Osteocyte (in vitro differentiated cells): Measurements from ENCODE around the gene ACOX2. TPM values are rescaled to one million over a fixed set of nuclear protein-coding genes. Genes with fewer than 3 reads are reported as not detected.
"Not testable (repeated sequence)": the region's sequence is repeated elsewhere in the genome, so short reads cannot be mapped to it uniquely, and the experiment has no call there.

Source experiments
- DNase-seq: peaks from one replicate; pipeline ENCODE4 v3.0.0; 2021; ENCODE audit warnings: mixed read lengths; ENCODE audit not compliant: unreplicated experiment; ENCODE audit errors: extremely low spot score
- H3K27ac Mint-ChIP-seq: one replicate; pipeline ENCODE4 v1.8.0; 2021; ENCODE audit warnings: mild to moderate bottlenecking, mixed read lengths; ENCODE audit not compliant: unreplicated experiment
- H3K27me3 Mint-ChIP-seq: one replicate; pipeline ENCODE4 v1.8.0; 2021; ENCODE audit warnings: mixed read lengths; ENCODE audit not compliant: unreplicated experiment
- H3K36me3 Mint-ChIP-seq: one replicate; pipeline ENCODE4 v1.8.0; 2021; ENCODE audit warnings: mixed read lengths; ENCODE audit not compliant: unreplicated experiment
- H3K4me1 Mint-ChIP-seq: one replicate; pipeline ENCODE4 v1.8.0; 2021; ENCODE audit warnings: mixed read lengths; ENCODE audit not compliant: unreplicated experiment
- H3K4me3 Mint-ChIP-seq: one replicate; pipeline ENCODE4 v1.8.0; 2021; ENCODE audit warnings: mild to moderate bottlenecking, moderate library complexity, mixed read lengths; ENCODE audit not compliant: unreplicated experiment
- H3K9me3 Mint-ChIP-seq: one replicate; pipeline ENCODE4 v1.8.0; 2021; ENCODE audit warnings: mixed read lengths; ENCODE audit not compliant: unreplicated experiment
- CTCF ChIP-seq: fragments of 200-600 bp; sonication (generic); IDR thresholded peaks from 2 replicates; pipeline ENCODE4 v1.5.0; 2021; ENCODE audit warnings: antibody characterized with exemption, mild to moderate bottlenecking, moderate library complexity
- total RNA-seq: library from RNA; stranded (reverse); gene quantifications from 2 replicates; pipeline ENCODE4 v1.2.1, GENCODE V29; 2021

ACOX2 gene
- total RNA-seq, 1 donor from 2014 or later = 0.51 TPM

DNA sequence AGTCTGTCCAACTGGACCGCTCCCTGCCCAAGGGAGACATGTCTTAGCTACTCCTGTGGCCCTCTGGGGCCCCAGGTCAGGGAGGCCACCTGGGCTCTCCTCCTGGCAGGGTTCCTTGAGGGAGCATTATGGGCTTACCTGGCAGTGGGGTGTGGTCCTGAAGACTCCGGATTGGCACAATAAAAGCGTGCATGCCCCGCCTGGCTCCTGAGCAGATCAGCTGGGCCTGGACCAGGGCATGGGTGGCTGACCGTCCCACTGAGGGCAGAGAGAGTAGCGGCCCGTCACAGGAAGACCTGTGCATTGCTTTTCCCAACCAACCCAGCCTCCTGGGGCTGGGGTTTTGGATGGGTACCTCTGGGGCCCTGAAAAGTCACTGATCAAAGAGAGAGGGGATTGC is 5.4 kb downstream of the ACOX2 start:
- no peak overlapping the region for H3K27ac Mint-ChIP-seq
- H3K4me1 Mint-ChIP-seq = peaks cover 25% of the 10 kb centered on the region
- TF ChIP-seq CTCF = no peak
- peak; percentile 81 for DNase-seq
- H3K4me3 Mint-ChIP-seq = no peak overlapping the region
- no peaks in the 10 kb centered on the region for H3K9me3 Mint-ChIP-seq
- no peaks in the 10 kb centered on the region for H3K36me3 Mint-ChIP-seq
- H3K27me3 Mint-ChIP-seq = no peaks in the 10 kb centered on the region

DNA sequence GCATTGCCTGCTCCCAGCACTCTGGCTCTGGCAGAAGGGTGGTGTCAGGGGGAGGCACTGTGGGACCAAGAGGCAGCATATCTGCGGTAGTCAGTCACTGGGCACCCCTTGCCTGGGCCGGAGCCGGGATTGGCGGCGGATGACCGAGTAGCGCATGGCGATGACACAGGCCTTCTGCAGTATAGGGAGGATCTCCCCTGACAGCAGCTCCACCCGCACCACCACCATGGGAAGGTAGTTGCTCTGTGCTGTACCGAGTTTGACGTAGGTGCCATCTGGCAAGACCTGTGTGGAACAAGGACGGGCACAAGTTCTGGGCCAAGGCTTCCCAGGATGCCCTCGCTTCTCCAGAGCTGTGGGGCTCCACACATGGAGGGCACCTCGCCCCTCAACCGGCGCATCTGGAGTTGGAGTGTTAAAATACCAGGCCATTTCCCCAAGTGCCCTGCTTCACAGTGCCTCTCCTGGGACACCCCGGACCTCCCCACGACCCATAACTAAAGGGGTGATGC is 6.6 kb downstream of the ACOX2 start:
- peaks cover 30% of the 10 kb centered on the region for H3K4me1 Mint-ChIP-seq
- peak; percentile 82 for DNase-seq
- no peak overlapping the region for H3K4me3 Mint-ChIP-seq
- no peak overlapping the region for H3K27ac Mint-ChIP-seq
- no peaks in the 10 kb centered on the region for H3K36me3 Mint-ChIP-seq
- H3K9me3 Mint-ChIP-seq = no peaks in the 10 kb centered on the region
- H3K27me3 Mint-ChIP-seq = no peaks in the 10 kb centered on the region
- no peak for TF ChIP-seq CTCF

DNA sequence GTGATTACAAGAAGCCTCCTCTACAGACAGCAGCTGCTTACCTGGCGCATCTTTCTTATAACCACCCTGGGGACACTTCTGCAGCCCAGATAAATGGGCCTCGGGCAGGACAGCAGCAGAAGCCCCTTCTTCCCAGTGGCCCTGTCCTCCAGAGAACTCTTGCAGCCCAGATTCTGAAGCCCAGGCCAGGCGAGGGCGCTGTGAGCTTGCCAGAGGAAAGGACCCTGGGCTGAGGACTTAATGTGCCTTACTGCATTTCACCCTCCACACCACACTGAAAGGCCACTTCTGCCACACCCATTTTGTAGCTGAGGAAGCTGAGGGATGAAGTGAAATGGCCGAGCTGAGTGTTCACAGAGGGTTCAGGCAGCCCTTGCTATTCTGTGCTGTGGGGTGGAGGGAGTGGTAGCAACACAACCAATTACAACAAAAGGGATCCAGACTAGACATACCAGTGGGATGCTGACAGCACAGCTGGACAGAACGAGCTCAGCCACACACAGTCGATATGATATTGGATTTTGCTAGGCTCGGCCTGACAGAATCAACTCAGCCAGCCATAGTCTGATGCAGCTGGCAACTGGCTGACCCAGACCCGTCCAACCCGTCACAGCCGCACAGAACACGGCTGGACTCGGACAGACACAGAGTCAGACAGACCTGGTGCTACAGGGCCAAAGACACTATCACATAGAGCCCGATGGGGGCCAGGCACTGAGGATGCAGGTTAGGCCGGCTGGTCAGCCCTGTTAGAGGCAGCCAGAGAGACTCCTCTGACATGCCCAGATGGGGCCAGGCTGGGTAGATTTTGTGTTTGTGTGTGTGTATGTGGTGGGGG is 7.3 kb downstream of the ACOX2 start:
- no peaks in the 10 kb centered on the region for H3K9me3 Mint-ChIP-seq
- no peak overlapping the region for H3K27ac Mint-ChIP-seq
- DNase-seq = peak; percentile 79

DNA sequence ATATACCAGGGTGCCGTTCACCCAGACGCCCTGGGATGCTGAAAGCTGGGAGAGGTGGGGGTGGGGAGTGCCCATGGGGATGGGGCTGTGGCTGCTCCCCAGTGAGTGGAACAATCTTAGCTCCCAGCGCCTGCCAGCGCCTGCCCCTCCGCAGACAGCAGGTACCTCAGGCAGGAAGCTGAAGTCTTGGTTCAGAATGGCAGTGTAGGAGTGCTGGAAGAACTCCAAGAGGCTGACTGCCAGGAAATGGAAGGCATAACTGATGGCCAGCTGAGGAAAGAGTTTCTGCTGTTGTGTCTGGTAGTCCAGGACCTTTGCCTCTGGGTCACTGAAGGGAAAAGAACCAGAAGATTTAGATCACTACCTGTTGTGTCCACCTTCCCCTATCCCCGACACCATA is 8.4 kb downstream of the ACOX2 start:
- H3K27ac Mint-ChIP-seq = peak overlapping the region; percentile 64
- TF ChIP-seq CTCF = no peak
- H3K4me3 Mint-ChIP-seq = no peak overlapping the region
- no peaks in the 10 kb centered on the region for H3K36me3 Mint-ChIP-seq
- no peaks in the 10 kb centered on the region for H3K9me3 Mint-ChIP-seq
- peak; percentile 51 for DNase-seq
- H3K4me1 Mint-ChIP-seq = peaks cover 31% of the 10 kb centered on the region
- no peaks in the 10 kb centered on the region for H3K27me3 Mint-ChIP-seq

More for the DNA sequence above, 7.3 kb downstream of the ACOX2 start:
- Mint-ChIP-seq H3K4me3 (no peak overlapping the region), H3K4me1 (peaks cover 31% of the 10 kb centered on the region), H3K36me3 (no peaks in the 10 kb centered on the region), H3K27me3 (no peaks in the 10 kb centered on the region)
- TF ChIP-seq CTCF = peak; percentile 42

DNA sequence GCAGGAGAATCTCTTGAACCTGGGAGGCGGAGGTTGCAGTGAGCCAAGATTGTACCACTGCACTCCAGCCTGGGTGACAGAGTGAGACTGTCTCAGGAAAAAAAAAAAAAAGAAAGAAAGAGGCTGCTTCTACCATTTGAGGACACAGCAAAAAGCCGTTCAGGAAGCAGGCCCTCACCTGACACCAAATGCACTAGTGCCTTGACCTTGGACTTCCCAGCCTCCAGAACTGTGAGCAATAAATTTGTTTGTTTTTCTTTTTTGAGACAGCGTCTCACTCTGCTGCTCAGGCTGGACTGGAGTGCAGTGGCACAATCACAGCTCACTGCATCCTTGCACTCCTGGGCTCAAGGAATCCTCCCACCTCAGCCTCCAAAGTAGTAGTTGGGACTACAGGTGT is 9.6 kb downstream of the ACOX2 start:
- not testable (repeated sequence) for H3K36me3 Mint-ChIP-seq, H3K4me3 Mint-ChIP-seq, H3K27me3 Mint-ChIP-seq, DNase-seq, H3K9me3 Mint-ChIP-seq, H3K27ac Mint-ChIP-seq
- peaks cover 24% of the 10 kb centered on the region for H3K4me1 Mint-ChIP-seq
